HEK293 (cell line): ENCODE data around the gene CA5A.

Experiments
- GLIS1 ChIP-seq: fragments of 450-650 bp; formaldehyde crosslinking; IDR thresholded peaks from 2 replicates; pipeline ENCODE4 v1.5.1; 2016; ENCODE audit warnings: missing biosample characterization, missing genetic modification characterization
- KLF1 ChIP-seq: fragments of 450-650 bp; formaldehyde crosslinking; IDR thresholded peaks from 2 replicates; pipeline ENCODE4 v1.5.1; 2016; ENCODE audit warnings: missing biosample characterization, missing genetic modification characterization
- KLF9 ChIP-seq: fragments of 450-650 bp; formaldehyde crosslinking; IDR thresholded peaks from 2 replicates; pipeline ENCODE4 v1.5.1; 2016; ENCODE audit warnings: missing biosample characterization, missing genetic modification characterization, low read depth
- MEIS1 ChIP-seq: sonication (generic); formaldehyde crosslinking; IDR thresholded peaks from 2 replicates; pipeline ENCODE4 v1.8.1; 2022; ENCODE audit warnings: missing genetic modification reagents, mild to moderate bottlenecking, borderline replicate concordance
- PRDM2 ChIP-seq: fragments of 450-650 bp; formaldehyde crosslinking; IDR thresholded peaks from 2 replicates; pipeline ENCODE4 v1.5.1; 2016; ENCODE audit warnings: missing biosample characterization, missing genetic modification characterization, borderline replicate concordance
- ZBTB17 ChIP-seq: fragments of 450-650 bp; formaldehyde crosslinking; IDR thresholded peaks from 2 replicates; pipeline ENCODE4 v1.5.1; 2016; ENCODE audit warnings: missing biosample characterization, missing genetic modification characterization
- ZBTB8A ChIP-seq: fragments of 450-650 bp; formaldehyde crosslinking; IDR thresholded peaks from 2 replicates; pipeline ENCODE4 v1.5.1; 2016; ENCODE audit warnings: missing biosample characterization, missing genetic modification characterization
- ZNF335 ChIP-seq: fragments of 450-650 bp; formaldehyde crosslinking; conservative IDR thresholded peaks from 2 replicates; pipeline ENCODE4 v1.5.1; 2016; ENCODE audit warnings: missing biosample characterization, missing genetic modification characterization
- ZNF362 ChIP-seq: fragments of 450-650 bp; formaldehyde crosslinking; IDR thresholded peaks from 2 replicates; pipeline ENCODE4 v1.5.1; 2016; ENCODE audit warnings: missing biosample characterization, missing genetic modification characterization
- ZNF449 ChIP-seq: fragments of 450-650 bp; formaldehyde crosslinking; IDR thresholded peaks from 2 replicates; pipeline ENCODE4 v1.5.1; 2017; ENCODE audit warnings: missing biosample characterization, mild to moderate bottlenecking, missing genetic modification characterization, moderate library complexity
- ZNF629 ChIP-seq: fragments of 450-650 bp; formaldehyde crosslinking; IDR thresholded peaks from 2 replicates; pipeline ENCODE4 v1.5.1; 2017; ENCODE audit warnings: missing biosample characterization, missing genetic modification characterization
- ZNF692 ChIP-seq: fragments of 450-650 bp; formaldehyde crosslinking; IDR thresholded peaks from 2 replicates; pipeline ENCODE4 v1.5.1; 2016; ENCODE audit warnings: missing biosample characterization, missing genetic modification characterization
- ZNF785 ChIP-seq: fragments of 450-650 bp; formaldehyde crosslinking; IDR thresholded peaks from 2 replicates; pipeline ENCODE4 v1.5.1; 2016; ENCODE audit warnings: missing biosample characterization, missing genetic modification characterization
- ZSCAN30 ChIP-seq: fragments of 450-650 bp; IDR thresholded peaks from 2 replicates; pipeline ENCODE4 v1.5.1; 2018; ENCODE audit warnings: missing biosample characterization, mild to moderate bottlenecking, missing genetic modification characterization, moderate library complexity
- TF ChIP-seq, protein P1 (sequence below): fragments of 450-650 bp; formaldehyde crosslinking; optimal IDR thresholded peaks from 2 replicates; pipeline ENCODE3; 2016; ENCODE audit warnings: missing biosample characterization, mild to moderate bottlenecking, missing genetic modification characterization

The CA5A gene

GRCh38 chr16:87850009-87851006 is 86.0 kb downstream of the CA5A start (continued):
- no peak for TF ChIP-seq ZNF362 (tag by site-specific recombination)
- no peak for TF ChIP-seq ZNF785 (tag by site-specific recombination)
- peak; percentile 43; the same call in 1 of the 2 replicates for TF ChIP-seq ZSCAN30
- TF ChIP-seq ZBTB8A (tag by site-specific recombination) = peak; percentile 68
- peak; percentile 79 for TF ChIP-seq ZNF692 (tag by site-specific recombination)
- no peak for TF ChIP-seq ZNF449 (tag by site-specific recombination)
- peak; percentile 53; the same call in 1 of the 2 replicates for TF ChIP-seq KLF1
- TF ChIP-seq ZNF335 (tag by site-specific recombination) = peak; percentile 32; the same call in 1 of the 2 replicates
- TF ChIP-seq ZNF629 = no peak
- TF ChIP-seq ZBTB17 (tag by site-specific recombination) = no peak
- TF ChIP-seq PRDM2 (tag by site-specific recombination) = peak; percentile 39; the same call in 1 of the 2 replicates
- TF ChIP-seq MEIS1 = no peak
- TF ChIP-seq, protein P1, sequence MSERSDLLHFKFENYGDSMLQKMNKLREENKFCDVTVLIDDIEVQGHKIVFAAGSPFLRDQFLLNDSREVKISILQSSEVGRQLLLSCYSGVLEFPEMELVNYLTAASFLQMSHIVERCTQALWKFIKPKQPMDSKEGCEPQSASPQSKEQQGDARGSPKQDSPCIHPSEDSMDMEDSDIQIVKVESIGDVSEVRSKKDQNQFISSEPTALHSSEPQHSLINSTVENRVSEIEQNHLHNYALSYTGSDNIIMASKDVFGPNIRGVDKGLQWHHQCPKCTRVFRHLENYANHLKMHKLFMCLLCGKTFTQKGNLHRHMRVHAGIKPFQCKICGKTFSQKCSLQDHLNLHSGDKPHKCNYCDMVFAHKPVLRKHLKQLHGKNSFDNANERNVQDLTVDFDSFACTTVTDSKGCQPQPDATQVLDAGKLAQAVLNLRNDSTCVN (tag by site-specific recombination) = peak; percentile 20
- peak; percentile 63 for TF ChIP-seq KLF9 (tag by site-specific recombination)
- peak; percentile 16; the same call in 1 of the 2 replicates for TF ChIP-seq GLIS1 (tag by site-specific recombination)
